Neural progenitor cell (in vitro differentiated cells): ENCODE results near the gene ACTR3. TPM values are rescaled to one million over a fixed set of nuclear protein-coding genes. Genes with fewer than 3 reads are reported as not detected.

Experiments
- DNase-seq: peaks from one replicate; pipeline ENCODE4 v3.0.0-alpha.2; 2016; ENCODE audit warnings: low spot score
- H2AFZ ChIP-seq: fragments of 200-600 bp; sonication (generic); replicated peaks from 2 replicates; pipeline ENCODE4 v1.6.1; 2016; ENCODE audit warnings: antibody characterized with exemption
- H3F3A ChIP-seq: fragments of 200-600 bp; sonication (generic); 2 replicates; pipeline ENCODE4 v1.6.1; 2016; ENCODE audit warnings: antibody characterized with exemption, low read depth
- H3K27ac ChIP-seq: fragments of 200-600 bp; sonication (generic); 2 replicates; pipeline ENCODE4 v1.5.1; 2016; ENCODE audit warnings: mild to moderate bottlenecking
- H3K27me3 ChIP-seq: fragments of 200-600 bp; sonication (generic); 2 replicates; pipeline ENCODE4 v1.6.1; 2016; ENCODE audit warnings: mild to moderate bottlenecking, moderate library complexity
- H3K36me3 ChIP-seq: fragments of 200-600 bp; sonication (generic); 2 replicates; pipeline ENCODE4 v1.5.1; 2016
- H3K4me1 ChIP-seq: fragments of 200-600 bp; sonication (generic); 2 replicates; pipeline ENCODE4 v1.6.1; 2016; ENCODE audit warnings: mixed run types
- H3K4me2 ChIP-seq: fragments of 200-600 bp; sonication (generic); 2 replicates; pipeline ENCODE4 v1.6.1; 2016
- H3K4me3 ChIP-seq: fragments of 200-600 bp; sonication (generic); 2 replicates; pipeline ENCODE4 v1.5.1; 2016
- H3K79me2 ChIP-seq: fragments of 200-600 bp; sonication (generic); 2 replicates; pipeline ENCODE4 v1.6.1; 2016; ENCODE audit warnings: low read depth
- H3K9ac ChIP-seq: fragments of 200-600 bp; sonication (generic); 2 replicates; pipeline ENCODE4 v1.6.1; 2016
- H3K9me3 ChIP-seq: fragments of 200-600 bp; sonication (generic); 2 replicates; pipeline ENCODE4 v1.5.1; 2016; ENCODE audit warnings: low read depth
- H4K20me1 ChIP-seq: fragments of 200-600 bp; sonication (generic); 2 replicates; pipeline ENCODE4 v1.6.1; 2016; ENCODE audit warnings: low read depth
- H3K27ac Mint-ChIP-seq: 3 replicates; pipeline ENCODE4 v1.8.0; 2021; ENCODE audit warnings: mixed read lengths
- H3K27me3 Mint-ChIP-seq: 2 replicates; pipeline ENCODE4 v1.8.0; 2022; ENCODE audit warnings: low read depth, mild to moderate bottlenecking, inconsistent platforms, moderate library complexity, mixed read lengths; ENCODE audit not compliant: insufficient read depth
- H3K36me3 Mint-ChIP-seq: 3 replicates; pipeline ENCODE4 v1.8.0; 2021; ENCODE audit warnings: mixed read lengths
- H3K4me1 Mint-ChIP-seq: 3 replicates; pipeline ENCODE4 v1.8.0; 2021; ENCODE audit warnings: mixed read lengths
- H3K4me3 Mint-ChIP-seq: 3 replicates; pipeline ENCODE4 v1.8.0; 2021; ENCODE audit warnings: mild to moderate bottlenecking, moderate library complexity, mixed read lengths
- H3K9me3 Mint-ChIP-seq: 3 replicates; pipeline ENCODE4 v1.8.0; 2020; ENCODE audit warnings: mixed read lengths
- EZH2 ChIP-seq: fragments of 200-600 bp; sonication (generic); IDR thresholded peaks from 2 replicates; pipeline ENCODE4 v1.6.1; 2017; ENCODE audit warnings: antibody characterized with exemption, mild to moderate bottlenecking, moderate library complexity
- EZH2phosphoT487 ChIP-seq: fragments of 200-600 bp; sonication (generic); IDR thresholded peaks from 2 replicates; pipeline ENCODE4 v1.6.1; 2017; ENCODE audit warnings: antibody characterized with exemption
- total RNA-seq: library from RNA; depleted of rRNA; stranded (reverse); fragments of >200 nt; gene quantifications from 2 replicates; pipeline ENCODE4 v1.2.3, GENCODE V29; 2015; ENCODE audit warnings: low replicate concordance
- TF ChIP-seq, protein P1 (sequence below): fragments of 200-600 bp; sonication (generic); IDR thresholded peaks from 2 replicates; pipeline ENCODE4 v1.5.1; 2017; ENCODE audit warnings: antibody characterized with exemption, mild to moderate bottlenecking

Gene ACTR3
- total RNA-seq, 1 donor from 2014 or later, result 175 TPM

DNA sequence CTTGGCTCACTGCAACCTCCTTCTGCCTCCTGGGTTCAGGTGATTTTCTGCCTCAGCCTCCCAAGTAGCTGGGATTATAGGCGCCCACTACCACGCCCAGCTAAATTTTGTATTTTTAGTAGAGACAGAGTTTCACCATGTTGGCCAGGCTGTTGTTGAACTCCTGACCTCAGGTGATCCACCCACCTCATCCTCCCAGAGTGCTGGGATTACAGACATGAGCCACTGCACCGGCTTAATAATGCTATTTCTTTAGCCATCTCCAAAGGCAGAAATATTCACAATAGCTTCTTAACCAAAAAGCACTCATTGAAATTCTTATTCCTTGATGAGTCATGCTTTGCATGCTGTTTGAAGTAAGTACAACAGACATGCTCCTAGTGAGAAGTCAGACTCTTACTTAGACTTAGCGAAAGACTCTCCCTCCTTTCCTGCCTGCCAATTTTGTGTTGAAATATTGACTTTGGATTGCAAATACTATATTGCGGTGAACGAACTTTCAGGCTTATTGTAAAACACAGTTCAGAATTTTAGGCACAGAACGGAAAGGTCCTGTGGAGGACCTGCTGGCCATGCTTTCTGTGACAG is 4.4 kb downstream of the ACTR3 start:
- no peak overlapping the region for H3K9ac ChIP-seq
- H3K36me3 ChIP-seq, result no peaks in the 10 kb centered on the region
- peaks cover 11% of the 10 kb centered on the region for H3K4me1 ChIP-seq
- DNase-seq, result no peak
- H3K9me3 Mint-ChIP-seq, result no peaks in the 10 kb centered on the region
- no peaks in the 10 kb centered on the region for H3K27me3 ChIP-seq
- H3K4me1 Mint-ChIP-seq, result peaks cover 57% of the 10 kb centered on the region
- H4K20me1 ChIP-seq, result peaks cover 67% of the 10 kb centered on the region
- H3K9me3 ChIP-seq, result no peaks in the 10 kb centered on the region
- no peak overlapping the region for H2AFZ ChIP-seq
- peaks cover 7% of the 10 kb centered on the region for H3K36me3 Mint-ChIP-seq
- H3K27me3 Mint-ChIP-seq, result no peaks in the 10 kb centered on the region
- H3F3A ChIP-seq, result peaks cover 14% of the 10 kb centered on the region
- no peak overlapping the region for H3K27ac ChIP-seq
- no peak overlapping the region for H3K4me2 ChIP-seq
- no peak overlapping the region for H3K4me3 ChIP-seq
- no peak for TF ChIP-seq EZH2
- TF ChIP-seq, protein P1, sequence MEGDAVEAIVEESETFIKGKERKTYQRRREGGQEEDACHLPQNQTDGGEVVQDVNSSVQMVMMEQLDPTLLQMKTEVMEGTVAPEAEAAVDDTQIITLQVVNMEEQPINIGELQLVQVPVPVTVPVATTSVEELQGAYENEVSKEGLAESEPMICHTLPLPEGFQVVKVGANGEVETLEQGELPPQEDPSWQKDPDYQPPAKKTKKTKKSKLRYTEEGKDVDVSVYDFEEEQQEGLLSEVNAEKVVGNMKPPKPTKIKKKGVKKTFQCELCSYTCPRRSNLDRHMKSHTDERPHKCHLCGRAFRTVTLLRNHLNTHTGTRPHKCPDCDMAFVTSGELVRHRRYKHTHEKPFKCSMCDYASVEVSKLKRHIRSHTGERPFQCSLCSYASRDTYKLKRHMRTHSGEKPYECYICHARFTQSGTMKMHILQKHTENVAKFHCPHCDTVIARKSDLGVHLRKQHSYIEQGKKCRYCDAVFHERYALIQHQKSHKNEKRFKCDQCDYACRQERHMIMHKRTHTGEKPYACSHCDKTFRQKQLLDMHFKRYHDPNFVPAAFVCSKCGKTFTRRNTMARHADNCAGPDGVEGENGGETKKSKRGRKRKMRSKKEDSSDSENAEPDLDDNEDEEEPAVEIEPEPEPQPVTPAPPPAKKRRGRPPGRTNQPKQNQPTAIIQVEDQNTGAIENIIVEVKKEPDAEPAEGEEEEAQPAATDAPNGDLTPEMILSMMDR, result no peak
- no peak for TF ChIP-seq EZH2phosphoT487
- peak overlapping the region; percentile 56 for H3K4me3 Mint-ChIP-seq
- H3K27ac Mint-ChIP-seq, result peak overlapping the region; percentile 30
- peaks cover 89% of the 10 kb centered on the region for H3K79me2 ChIP-seq

DNA sequence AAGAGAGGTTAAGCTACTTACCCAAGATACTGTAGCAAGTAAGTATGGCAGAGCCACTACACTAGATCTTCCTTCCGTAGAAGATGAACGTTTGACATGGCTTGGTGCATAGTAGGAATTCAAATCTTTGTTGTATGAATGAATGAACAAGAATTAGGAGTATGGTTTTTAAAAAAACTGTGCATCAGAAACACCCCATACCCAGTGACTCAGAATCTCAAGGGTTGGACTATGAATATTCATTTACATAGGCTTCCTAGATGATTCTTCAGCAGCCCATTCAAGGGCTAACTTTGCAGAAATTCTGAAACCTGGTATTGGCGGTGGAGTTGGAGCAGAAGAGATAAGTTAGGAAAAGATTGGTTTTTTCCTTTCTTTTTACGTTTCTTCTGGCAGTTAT is 5.4 kb downstream of the ACTR3 start:
- Mint-ChIP-seq H3K27me3 (no peaks in the 10 kb centered on the region), H3K27ac (no peak overlapping the region), H3K36me3 (peaks cover 11% of the 10 kb centered on the region), H3K9me3 (peaks cover 3% of the 10 kb centered on the region), H3K4me3 (no peak overlapping the region), H3K4me1 (peaks cover 57% of the 10 kb centered on the region)
- Histone ChIP-seq H3K4me3 (no peak overlapping the region), H3K9ac (no peak overlapping the region), H3K36me3 (no peaks in the 10 kb centered on the region), H3K27me3 (no peaks in the 10 kb centered on the region), H2AFZ (no peak overlapping the region), H3K9me3 (no peaks in the 10 kb centered on the region), H3F3A (peaks cover 7% of the 10 kb centered on the region), H3K27ac (no peak overlapping the region), H3K4me1 (peaks cover 11% of the 10 kb centered on the region), H3K79me2 (peaks cover 99% of the 10 kb centered on the region), H3K4me2 (no peak overlapping the region), H4K20me1 (peaks cover 67% of the 10 kb centered on the region)
- no peak for DNase-seq
- TF ChIP-seq, protein P1, result no peak
- no peak for TF ChIP-seq EZH2
- no peak for TF ChIP-seq EZH2phosphoT487

DNA sequence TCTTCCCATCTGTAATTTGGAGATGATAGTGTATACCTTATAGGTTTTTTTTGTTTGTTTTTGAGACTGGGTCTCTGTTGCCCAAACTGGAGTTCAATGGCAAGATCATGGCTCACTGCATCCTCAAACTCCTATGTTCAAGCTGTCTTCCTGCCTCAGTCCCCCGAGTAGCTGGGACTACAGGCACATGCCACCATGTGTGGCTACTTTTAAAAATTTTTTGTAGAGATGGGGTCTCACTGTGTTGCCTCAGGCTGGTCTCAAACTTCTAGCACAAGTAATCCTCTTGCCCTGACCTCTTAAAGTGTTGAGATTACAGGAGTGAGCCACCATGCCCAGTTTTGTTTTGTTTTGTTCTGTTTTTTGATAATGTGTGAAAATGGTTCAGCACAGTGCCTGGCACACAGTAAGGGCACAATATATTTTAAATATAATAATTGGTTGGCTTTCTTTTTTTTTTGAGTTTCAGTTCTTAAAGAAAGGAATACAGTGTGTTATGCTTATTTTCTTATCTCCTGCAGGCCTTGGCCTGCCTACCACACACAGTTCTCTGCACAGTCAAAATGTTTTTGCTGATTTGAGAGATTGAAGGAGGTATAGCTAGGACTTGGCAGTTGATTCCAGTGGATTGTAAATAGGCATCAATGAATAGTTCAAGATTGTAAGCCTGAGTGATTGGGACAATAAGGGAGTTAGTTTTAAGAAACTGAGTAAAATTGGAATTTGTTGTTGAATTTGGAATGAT is 6.1 kb downstream of the ACTR3 start:
- peaks cover 11% of the 10 kb centered on the region for H3K4me1 ChIP-seq

More for the DNA sequence above, 6.1 kb downstream of the ACTR3 start:
- TF ChIP-seq, protein P1, result no peak
- TF ChIP-seq EZH2 (no peak), EZH2phosphoT487 (no peak)
- no peak for DNase-seq
- H3K9me3 Mint-ChIP-seq, result peaks cover 4% of the 10 kb centered on the region
- Histone ChIP-seq H3F3A (peaks cover under 1% of the 10 kb centered on the region), H3K4me2 (no peak overlapping the region), H3K27ac (no peak overlapping the region), H2AFZ (no peak overlapping the region), H3K27me3 (no peaks in the 10 kb centered on the region), H3K79me2 (peaks cover 100% of the 10 kb centered on the region), H4K20me1 (peaks cover 71% of the 10 kb centered on the region), H3K36me3 (no peaks in the 10 kb centered on the region), H3K9me3 (no peaks in the 10 kb centered on the region), H3K9ac (no peak overlapping the region), H3K4me3 (no peak overlapping the region)
- no peak overlapping the region for H3K27ac Mint-ChIP-seq
- H3K36me3 Mint-ChIP-seq, result peaks cover 17% of the 10 kb centered on the region
- no peak overlapping the region for H3K4me3 Mint-ChIP-seq
- peaks cover 54% of the 10 kb centered on the region for H3K4me1 Mint-ChIP-seq
- H3K27me3 Mint-ChIP-seq, result no peaks in the 10 kb centered on the region
